Pancreas (tissue), 10 donors: Measurements from ENCODE around the gene DNAJC8. TPM values are rescaled to one million over a fixed set of nuclear protein-coding genes. Genes with fewer than 3 reads are reported as not detected.

Source experiments
- ATAC-seq, 4 donors: fragments of 200-7000 bp; cut with Tn5 transposase; one replicate each; pipeline versions ENCODE4 v1.8.0 to v1.9.1; 2020; ENCODE audit warnings: mild to moderate bottlenecking in 4 of 4, moderate library complexity in 4 of 4
- DNase-seq, 6 donors: peaks; one replicate each; pipeline ENCODE4 v3.0.0-alpha.2; 2020
- FAIRE-seq: peaks from 2 replicates; lab custom pipeline; 2012; peaks lifted over from hg19 to GRCh38; lab: Jason Lieb, UNC
- H3K27ac ChIP-seq, 4 donors: fragments of 200-600 bp; sonication (generic); 1 replicate in 3 of 4; 2 replicates in 1 of 4; pipeline versions ENCODE4 v1.5.0 to v1.8.0; 2020
- H3K27me3 ChIP-seq, 4 donors: fragments of 200-600 bp; one replicate each; pipeline ENCODE4 v1.8.0; 2021
- H3K36me3 ChIP-seq, 3 donors: fragments of 200-600 bp; sonication (generic) in 1 of 3; one replicate each; pipeline versions ENCODE4 v1.5.0 to v1.8.0; 2020 to 2021
- H3K4me1 ChIP-seq, 3 donors: fragments of 200-600 bp; one replicate each; pipeline ENCODE4 v1.8.0; 2021
- H3K4me3 ChIP-seq, 4 donors: fragments of 200-600 bp; sonication (generic) in 2 of 4; one replicate each; pipeline versions ENCODE4 v1.5.0 to v1.8.0; 2020 to 2021
- H3K9me3 ChIP-seq, 4 donors: fragments of 200-600 bp; one replicate each; pipeline ENCODE4 v1.8.0; 2021
- CTCF ChIP-seq, 4 donors: fragments of 200-600 bp; sonication (generic) in 3 of 4; IDR thresholded peaks; one replicate each; pipeline versions ENCODE4 v1.5.0 to v1.8.0; 2021; ENCODE audit warnings: antibody characterized with exemption in 4 of 4
- WGBS, 2 donors: extraction: QIAGEN DNeasy Blood & Tissue Kit; methylation state at CpG; one replicate each; pipeline ENCODE4 v1.1.7; 2013; 5-methylcytosine and 5-hydroxymethylcytosine counted together
- intact Hi-C, 3 donors: fragments of 100-400 bp; cut with DNase I; formaldehyde crosslinking; loops; one replicate each; pipeline versions ENCODE4 v1.11.1 to v1.14.2; 2022
- polyA plus RNA-seq, 2 donors: library from polyadenylated mRNA; stranded (reverse); fragments of 200-250 nt; gene quantifications; one replicate each; pipeline ENCODE4 v1.2.3, GENCODE V29; 2013
- total RNA-seq, 6 donors: library from RNA; stranded (reverse); fragmentation: NEBNext Ultra II Directional in 4 of 6; extraction: Animal tissue kit (Norgen Biotek cat#: 25700) in 4 of 6; gene quantifications; one replicate each; pipeline versions ENCODE4 v1.2.1 to v1.2.4, GENCODE V29; 2021 to 2023
- donor health status: healthy with polysubstance abuse.
- donor health status: DM: no; HTN: no; CAD: no; lungs with moderate emphysema.
- donor health status: DM: no; HTN: no; CAD: no.
- donor health status: control.
- donor health status: control.
- donor health status: Bipolar disorder and iron deficiency.
- donor health status: DM: yes; HTN: yes; CAD: no.
- donor health status: DM: no; HTN: no; CAD: no.
- donor health status: DM: no; HTN: no; CAD: no.
- donor health status: DM: yes; HTN: yes; CAD: no.

DNAJC8 gene
- total and polyA plus RNA-seq, 8 donors: 12.1 to 45.1 (median 20.6) TPM

GRCh38 chr1:28156821-28157220 is 76.0 kb downstream of the DNAJC8 start:
- Histone ChIP-seq H3K4me1 (no peaks in the 10 kb centered on the region), H3K27me3 (no peaks in the 10 kb centered on the region), H3K36me3 (no peaks in the 10 kb centered on the region), H3K9me3 (no peaks in the 10 kb centered on the region), H3K27ac (no peak overlapping the region), H3K4me3 (no peak overlapping the region)
- DNase-seq (no peak), ATAC-seq (peak in 1 of 4 donors; percentile 56), FAIRE-seq (no peak)
- intact Hi-C loops: no loop called here
- TF ChIP-seq CTCF (IDR thresholded peaks at IDR 0.05): no peak
- 76 to 88% methylated on average over 4 of the region's 4 CpGs for WGBS, 2 donors

- Histone ChIP-seq H3K9me3 (no peaks in the 10 kb centered on the region), H3K4me3 (no peak overlapping the region), H3K27me3 (no peaks in the 10 kb centered on the region), H3K36me3 (no peaks in the 10 kb centered on the region), H3K4me1 (no peaks in the 10 kb centered on the region), H3K27ac (no peak overlapping the region)
- intact Hi-C loops: no loop called here
- no peak for TF ChIP-seq CTCF (IDR thresholded peaks at IDR 0.05)
- WGBS, 2 donors: 77 to 78% methylated on average over 4 of the region's 4 CpGs
- no peak for DNase-seq
- no peak for FAIRE-seq
- ATAC-seq: no peak
Observed at GRCh38 chr1:28155628-28156027, 77.2 kb downstream of the DNAJC8 start.

- no peaks in the 10 kb centered on the region for H3K9me3 ChIP-seq
- intact Hi-C loops: no loop called here
- H3K36me3 ChIP-seq: no peaks in the 10 kb centered on the region
- FAIRE-seq: no peak
- H3K4me3 ChIP-seq: no peak overlapping the region
- DNase-seq: no peak
- no peak for TF ChIP-seq CTCF (IDR thresholded peaks at IDR 0.05)
- ATAC-seq: peak in 1 of 4 donors; percentile 22
- WGBS, 2 donors: 56 to 57% methylated on average over 9 of the region's 9 CpGs
- no peaks in the 10 kb centered on the region for H3K27me3 ChIP-seq
- H3K4me1 ChIP-seq: no peaks in the 10 kb centered on the region
- H3K27ac ChIP-seq: no peak overlapping the region
Observed at GRCh38 chr1:28154078-28154594, 78.7 kb downstream of the DNAJC8 start.

Other genes starting within 250 kb of the DNAJC8 start
- gene EYA3, start 144.4 kb downstream of the DNAJC8 start, total RNA-seq: 10 to 100 TPM in 2 of 6 donors, 1 to 10 TPM in 4; 6.0 to 14.6 (median 8.3) TPM
- 1 to 10 TPM; 3.4 to 4.6 TPM for gene EYA3, start 144.4 kb downstream of the DNAJC8 start, polyA plus RNA-seq
- 10 to 100 TPM in 1 of 6 donors, 1 to 10 TPM in 2, under 1 TPM in 3; 0.37 to 13.7 (median 1.4) TPM for gene PTAFR, start 56.3 kb downstream of the DNAJC8 start, total RNA-seq
- gene PTAFR, start 56.3 kb downstream of the DNAJC8 start, polyA plus RNA-seq: 1 to 10 TPM in 1 of 2 donors, under 1 TPM in 1; 0.76 to 1.0 TPM
- gene ATP5IF1, start 3.1 kb upstream of the DNAJC8 start, total RNA-seq: 10 to 100 TPM; 37.9 to 64.0 (median 53.9) TPM
- gene ATP5IF1, start 3.1 kb upstream of the DNAJC8 start, polyA plus RNA-seq: 100 to 1,000 TPM; 204 to 239 TPM
- gene SESN2, start 26.5 kb upstream of the DNAJC8 start, total RNA-seq: 10 to 100 TPM in 1 of 6 donors, 1 to 10 TPM in 5; 4.0 to 38.3 (median 7.3) TPM
- gene SESN2, start 26.5 kb upstream of the DNAJC8 start, polyA plus RNA-seq: 1 to 10 TPM; 5.7 to 9.7 TPM
- 1 to 10 TPM; 4.3 to 7.9 (median 6.5) TPM for gene MED18, start 96.0 kb upstream of the DNAJC8 start, total RNA-seq
- 10 to 100 TPM in 1 of 2 donors, 1 to 10 TPM in 1; 7.9 to 12.5 TPM for gene MED18, start 96.0 kb upstream of the DNAJC8 start, polyA plus RNA-seq
- gene PHACTR4, start 136.7 kb upstream of the DNAJC8 start, total RNA-seq: 10 to 100 TPM; 13.5 to 25.8 (median 15.9) TPM
- gene PHACTR4, start 136.7 kb upstream of the DNAJC8 start, polyA plus RNA-seq: 10 to 100 TPM; 12.5 to 13.3 TPM